Ascending aorta (tissue), 2 donors: Measurements from ENCODE around the gene EMILIN1. TPM values are rescaled to one million over a fixed set of nuclear protein-coding genes. Genes with fewer than 3 reads are reported as not detected.
A peak's percentile ranks its signal among the peaks of the same experiment; 100 is the strongest.

ENCODE experiments used
- DNase-seq, 2 donors: peaks; one replicate each; pipeline ENCODE4 v3.0.0-alpha.2; 2019; ENCODE audit warnings: low spot score in 2 of 2
- H3K27ac ChIP-seq, 2 donors: fragments of 200-600 bp; sonication (generic); one replicate each; pipeline ENCODE4 v1.5.1; 2016 to 2017; ENCODE audit warnings: mild to moderate bottlenecking in 1 of 2
- H3K27me3 ChIP-seq: fragments of 200-600 bp; sonication (generic); one replicate; pipeline ENCODE4 v1.5.1; 2017
- H3K36me3 ChIP-seq, 2 donors: fragments of 200-600 bp; sonication (generic); one replicate each; pipeline ENCODE4 v1.5.1; 2016
- H3K4me1 ChIP-seq, 2 donors: fragments of 200-600 bp; sonication (generic); one replicate each; pipeline ENCODE4 v1.5.1; 2016 to 2017; ENCODE audit warnings: mild to moderate bottlenecking in 1 of 2
- H3K4me3 ChIP-seq, 2 donors: fragments of 200-600 bp; sonication (generic); one replicate each; pipeline ENCODE4 v1.5.1; 2016 to 2017; ENCODE audit warnings: mild to moderate bottlenecking in 1 of 2
- H3K9me3 ChIP-seq, 2 donors: fragments of 200-600 bp; sonication (generic); one replicate each; pipeline ENCODE4 v1.5.1; 2016
- intact Hi-C: fragments of 100-400 bp; cut with DNase I; formaldehyde crosslinking; loops from one replicate; pipeline ENCODE4 v1.15.1; 2023
- total RNA-seq: library from RNA; depleted of rRNA; stranded (reverse); fragments of >200 nt; gene quantifications from one replicate; pipeline ENCODE4 v1.1.0, GENCODE V29; 2016
- TF ChIP-seq, protein P1 (sequence below), 3 experiments: fragments of 200-600 bp in 2 of 3; fragments of 450-650 bp in 1 of 3; sonication (generic) in 2 of 3; IDR thresholded peaks; one replicate each; pipeline ENCODE4 v1.5.1; 2016 to 2019; ENCODE audit warnings: antibody characterized with exemption in 3 of 3, mild to moderate bottlenecking in 1 of 3, moderate library complexity in 1 of 3

EMILIN1 gene
- total RNA-seq, 1 donor from 2014 or later = 301 TPM

DNA sequence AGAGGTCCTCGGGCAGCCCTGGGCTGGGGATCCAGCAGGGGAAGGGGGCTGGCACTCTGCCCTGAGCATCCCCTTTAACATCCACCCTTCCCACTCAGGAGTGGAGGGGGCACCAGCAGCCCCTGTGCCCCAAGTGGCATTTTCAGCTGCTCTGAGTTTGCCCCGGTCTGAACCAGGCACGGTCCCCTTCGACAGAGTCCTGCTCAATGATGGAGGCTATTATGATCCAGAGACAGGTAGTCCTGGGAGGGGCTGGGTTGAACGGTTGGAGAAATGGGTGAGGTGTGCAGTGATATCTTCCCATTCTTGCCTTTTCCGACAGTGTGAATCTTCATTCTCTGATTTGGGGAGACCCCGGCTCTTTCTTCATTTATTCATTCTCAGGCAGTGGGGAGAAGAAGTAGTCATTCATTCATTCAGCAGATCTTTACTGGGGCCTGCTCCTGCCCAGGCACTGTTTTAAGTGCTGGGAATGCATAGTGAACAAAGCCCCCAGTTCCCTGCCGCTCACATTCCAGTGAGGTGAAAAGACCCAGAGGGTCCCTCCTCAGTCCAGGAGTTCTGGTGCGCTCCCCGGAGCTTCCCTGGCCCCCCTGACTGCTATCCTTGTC is 6.8 kb downstream of the EMILIN1 start:
- Histone ChIP-seq H3K4me1 (peaks cover 15 to 36% of the 10 kb centered on the region in 2 donors), H3K27ac (peak overlapping the region; percentile 81 to 87), H3K4me3 (peak overlapping the region; percentile 61 to 66), H3K36me3 (peaks cover 11 to 18% of the 10 kb centered on the region in 2 donors), H3K27me3 (no peaks in the 10 kb centered on the region), H3K9me3 (no peaks in the 10 kb centered on the region)
- intact Hi-C loops = loop anchor here (1.0 to 5.0 kb wide), 2 partner anchors 47 to 124 kb away; partner anchors contain the start of gene PREB
- no peak for DNase-seq
- TF ChIP-seq, protein P1, sequence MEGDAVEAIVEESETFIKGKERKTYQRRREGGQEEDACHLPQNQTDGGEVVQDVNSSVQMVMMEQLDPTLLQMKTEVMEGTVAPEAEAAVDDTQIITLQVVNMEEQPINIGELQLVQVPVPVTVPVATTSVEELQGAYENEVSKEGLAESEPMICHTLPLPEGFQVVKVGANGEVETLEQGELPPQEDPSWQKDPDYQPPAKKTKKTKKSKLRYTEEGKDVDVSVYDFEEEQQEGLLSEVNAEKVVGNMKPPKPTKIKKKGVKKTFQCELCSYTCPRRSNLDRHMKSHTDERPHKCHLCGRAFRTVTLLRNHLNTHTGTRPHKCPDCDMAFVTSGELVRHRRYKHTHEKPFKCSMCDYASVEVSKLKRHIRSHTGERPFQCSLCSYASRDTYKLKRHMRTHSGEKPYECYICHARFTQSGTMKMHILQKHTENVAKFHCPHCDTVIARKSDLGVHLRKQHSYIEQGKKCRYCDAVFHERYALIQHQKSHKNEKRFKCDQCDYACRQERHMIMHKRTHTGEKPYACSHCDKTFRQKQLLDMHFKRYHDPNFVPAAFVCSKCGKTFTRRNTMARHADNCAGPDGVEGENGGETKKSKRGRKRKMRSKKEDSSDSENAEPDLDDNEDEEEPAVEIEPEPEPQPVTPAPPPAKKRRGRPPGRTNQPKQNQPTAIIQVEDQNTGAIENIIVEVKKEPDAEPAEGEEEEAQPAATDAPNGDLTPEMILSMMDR (IDR thresholded peaks at IDR 0.05) = no peak

DNA sequence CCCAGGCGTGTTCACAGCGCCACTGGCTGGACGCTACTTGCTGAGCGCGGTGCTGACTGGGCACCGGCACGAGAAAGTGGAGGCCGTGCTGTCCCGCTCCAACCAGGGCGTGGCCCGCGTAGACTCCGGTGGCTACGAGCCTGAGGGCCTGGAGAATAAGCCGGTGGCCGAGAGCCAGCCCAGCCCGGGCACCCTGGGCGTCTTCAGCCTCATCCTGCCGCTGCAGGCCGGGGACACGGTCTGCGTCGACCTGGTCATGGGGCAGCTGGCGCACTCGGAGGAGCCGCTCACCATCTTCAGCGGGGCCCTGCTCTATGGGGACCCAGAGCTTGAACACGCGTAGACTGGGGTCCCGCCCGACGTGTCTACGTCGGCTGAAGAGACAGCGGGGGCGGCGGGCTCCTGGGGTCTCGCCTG is 7.3 kb downstream of the EMILIN1 start:
- intact Hi-C loops = loop anchor here (1.0 to 5.0 kb wide), 6 partner anchors 14 to 127 kb away; partner anchors contain the start of genes ATRAID, OST4, PREB and SLC5A6
- TF ChIP-seq, protein P1 (IDR thresholded peaks at IDR 0.05) = peak; percentile 42 to 81 (median 48)
- H3K4me3 ChIP-seq = peak overlapping the region; percentile 61 to 66
- H3K27me3 ChIP-seq = no peaks in the 10 kb centered on the region
- H3K9me3 ChIP-seq = no peaks in the 10 kb centered on the region
- peak; percentile 53 to 89 for DNase-seq
- peak overlapping the region; percentile 81 to 87 for H3K27ac ChIP-seq
- H3K4me1 ChIP-seq = peaks cover 12 to 31% of the 10 kb centered on the region in 2 donors
- H3K36me3 ChIP-seq = peaks cover 11 to 18% of the 10 kb centered on the region in 2 donors

DNA sequence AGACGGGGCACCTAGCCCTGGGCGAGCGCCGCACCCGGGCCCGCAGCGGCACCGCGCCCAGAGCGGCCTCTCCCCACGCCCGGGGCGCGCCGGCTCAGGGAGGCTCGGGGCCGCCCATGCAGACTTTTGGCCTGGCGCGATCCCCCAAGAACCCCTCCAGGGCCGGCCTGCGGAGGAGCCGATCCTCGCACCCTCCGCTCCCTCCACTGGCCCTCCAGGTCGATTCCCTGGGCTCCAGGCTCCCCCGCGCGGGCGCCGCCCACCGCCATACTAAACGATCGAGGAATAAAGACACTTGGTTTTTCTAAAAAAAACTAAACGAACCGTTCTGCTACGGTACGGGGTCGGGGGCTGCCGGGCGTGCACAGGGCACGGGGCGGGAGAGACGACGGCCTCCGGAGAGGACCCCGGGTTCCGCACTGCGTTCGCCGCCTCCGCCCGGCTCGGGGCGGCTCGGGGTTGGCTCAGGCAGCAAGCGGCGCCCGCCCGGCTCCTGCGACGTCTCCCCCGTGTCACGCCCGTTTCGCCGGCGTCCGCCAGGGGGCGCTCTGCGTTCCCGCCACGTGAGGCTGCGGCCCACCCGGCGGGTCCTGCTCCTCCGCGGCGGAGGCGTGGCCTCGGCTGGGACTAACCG is 7.8 kb downstream of the EMILIN1 start:
- intact Hi-C loops = loop anchor here (1.0 to 5.0 kb wide), 5 partner anchors 15 to 127 kb away; partner anchors contain the start of genes ATRAID, OST4, PREB and SLC5A6
- Histone ChIP-seq H3K27me3 (no peaks in the 10 kb centered on the region), H3K9me3 (no peaks in the 10 kb centered on the region), H3K36me3 (peaks cover 11 to 18% of the 10 kb centered on the region in 2 donors), H3K4me1 (peaks cover 9 to 29% of the 10 kb centered on the region in 2 donors), H3K4me3 (peak overlapping the region; percentile 61 to 66), H3K27ac (peak overlapping the region; percentile 81 to 87)
- TF ChIP-seq, protein P1 (IDR thresholded peaks at IDR 0.05) = peak; percentile 80 to 98 (median 85)
- peak; percentile 78 to 97 for DNase-seq

DNA sequence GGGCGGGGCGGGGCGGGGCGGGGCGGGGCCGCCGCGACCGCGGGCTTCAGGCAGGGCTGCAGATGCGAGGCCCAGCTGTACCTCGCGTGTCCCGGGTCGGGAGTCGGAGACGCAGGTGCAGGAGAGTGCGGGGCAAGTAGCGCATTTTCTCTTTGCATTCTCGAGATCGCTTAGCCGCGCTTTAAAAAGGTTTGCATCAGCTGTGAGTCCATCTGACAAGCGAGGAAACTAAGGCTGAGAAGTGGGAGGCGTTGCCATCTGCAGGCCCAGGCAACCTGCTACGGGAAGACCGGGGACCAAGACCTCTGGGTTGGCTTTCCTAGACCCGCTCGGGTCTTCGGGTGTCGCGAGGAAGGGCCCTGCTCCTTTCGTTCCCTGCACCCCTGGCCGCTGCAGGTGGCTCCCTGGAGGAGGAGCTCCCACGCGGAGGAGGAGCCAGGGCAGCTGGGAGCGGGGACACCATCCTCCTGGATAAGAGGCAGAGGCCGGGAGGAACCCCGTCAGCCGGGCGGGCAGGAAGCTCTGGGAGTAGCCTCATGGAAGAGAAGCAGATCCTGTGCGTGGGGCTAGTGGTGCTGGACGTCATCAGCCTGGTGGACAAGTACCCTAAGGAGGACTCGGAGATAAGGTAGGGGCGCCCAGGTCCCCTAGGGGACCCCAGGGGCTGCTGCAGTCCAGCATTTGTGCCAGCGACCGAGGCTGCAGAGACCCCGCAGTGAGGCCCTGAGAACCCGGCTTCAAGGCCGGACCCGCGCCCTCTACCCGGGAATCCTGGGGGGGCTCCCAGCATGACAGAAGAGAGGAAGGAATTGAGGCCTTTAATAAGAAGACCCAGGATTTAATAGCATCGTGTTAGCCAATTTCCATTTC is 8.5 kb downstream of the EMILIN1 start, which contains the start of gene KHK:
TSS of gene KHK (plus strand) at position 49 of the 870 bp plus-strand sequence. CDS start at position 537, 488 bp downstream.
- H3K9me3 ChIP-seq = no peaks in the 10 kb centered on the region
- TF ChIP-seq, protein P1 (IDR thresholded peaks at IDR 0.05) = no peak
- H3K4me1 ChIP-seq = peaks cover 4 to 22% of the 10 kb centered on the region in 2 donors
- no peaks in the 10 kb centered on the region for H3K27me3 ChIP-seq
- intact Hi-C loops = loop anchor here (1.0 to 5.0 kb wide), 5 partner anchors 16 to 126 kb away; partner anchors contain the start of genes ATRAID, OST4, PREB and SLC5A6
- H3K4me3 ChIP-seq = peak within 1 kb of the TSS; percentile 61 to 66
- peak in 1 of 2 donors; percentile 74 for DNase-seq
- peaks cover 11 to 16% of the 10 kb centered on the region in 2 donors for H3K36me3 ChIP-seq
- H3K27ac ChIP-seq = peak within 1 kb of the TSS; percentile 81 to 87
